ENCODE data around the gene STRN3.

The STRN3 gene

DNA sequence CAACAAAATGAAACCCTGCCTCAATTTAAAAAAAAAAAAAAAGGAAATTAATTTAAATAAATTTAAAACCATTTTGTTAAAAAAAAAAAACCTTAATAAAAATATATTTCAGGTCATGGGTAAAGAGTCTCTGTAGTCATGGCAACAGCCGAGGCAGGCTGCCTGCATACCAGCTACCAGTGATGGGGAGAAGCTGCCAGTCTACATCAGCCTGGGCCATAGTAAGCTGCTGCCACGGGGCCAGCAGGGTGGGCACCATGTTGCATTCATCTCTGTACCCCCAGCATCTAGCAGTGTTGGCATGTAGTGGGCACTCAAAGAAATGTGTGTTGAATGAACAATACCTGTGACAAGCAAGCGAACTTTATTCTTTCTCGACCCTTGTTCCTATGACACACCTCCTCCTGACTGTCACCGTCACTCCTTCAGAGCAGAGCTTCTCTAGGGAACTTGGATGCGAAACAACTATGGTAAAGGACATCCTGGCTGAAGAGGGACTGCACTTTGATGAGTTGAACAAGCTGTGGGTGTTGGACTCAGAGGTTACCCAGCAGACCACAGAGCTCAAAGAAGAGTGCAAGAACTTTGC lies 8.0 kb downstream of the STRN3 start:
- H2BK12ac ChIP-seq (ENCODE audit: low read length), result no peak overlapping the region
- H2BK120ac ChIP-seq (ENCODE audit: insufficient read depth, low read length, poor library complexity), result no peak overlapping the region
- H4K91ac ChIP-seq (ENCODE audit: low read depth, low read length), result no peak overlapping the region
- H3K9ac ChIP-seq (ENCODE audit: low read length), result no peak overlapping the region
- no peaks in the 10 kb centered on the region for H3K27me3 ChIP-seq (ENCODE audit: insufficient read depth, low read length)
- WGBS (ENCODE audit: extremely low coverage, insufficient coverage, insufficient read length), result no CpG with 5 or more reads among the region's 6 CpGs
- no peak overlapping the region for H3K4me3 ChIP-seq (ENCODE audit: low read depth, low read length)
- no peak overlapping the region for H2AK5ac ChIP-seq (ENCODE audit: low read length)
- no peak overlapping the region for H2AFZ ChIP-seq (ENCODE audit: insufficient read depth, low read length, poor library complexity)
- H4K8ac ChIP-seq (ENCODE audit: low read depth, low read length), result no peak overlapping the region
- H3K79me2 ChIP-seq (ENCODE audit: control insufficient read depth, insufficient read depth, low read length, poor library complexity), result peaks cover 8% of the 10 kb centered on the region
- no peak overlapping the region for H3K27ac ChIP-seq (ENCODE audit: low read depth, low read length)
- no peaks in the 10 kb centered on the region for H3K9me3 ChIP-seq (ENCODE audit: insufficient read depth, low read depth, low read length)
- H3K14ac ChIP-seq (ENCODE audit: low read length), result no peak overlapping the region
- H2BK5ac ChIP-seq (ENCODE audit: low read depth, low read length, poor library complexity), result no peak overlapping the region
- no peak overlapping the region for H3K18ac ChIP-seq (ENCODE audit: low read length)
- no peaks in the 10 kb centered on the region for H3K4me1 ChIP-seq (ENCODE audit: control insufficient read depth in 1 of 2, insufficient read depth in 2 of 2, low read length in 2 of 2)
- no peak for DNase-seq
- H3K36me3 ChIP-seq (ENCODE audit: control insufficient read depth in 1 of 2, insufficient read depth in 2 of 2, low read length in 2 of 2), result peaks cover 2 to 6% of the 10 kb centered on the region in 2 experiments
- H3K79me1 ChIP-seq (ENCODE audit: low read length), result no peaks in the 10 kb centered on the region
- H3K4ac ChIP-seq (ENCODE audit: low read depth, low read length), result peak overlapping the region; percentile 93
- no peak overlapping the region for H3K4me2 ChIP-seq (ENCODE audit: low read length)
- no peak overlapping the region for H3K23ac ChIP-seq (ENCODE audit: low read length)
- no peak overlapping the region for H4K12ac ChIP-seq (ENCODE audit: low read depth, low read length)

DNA sequence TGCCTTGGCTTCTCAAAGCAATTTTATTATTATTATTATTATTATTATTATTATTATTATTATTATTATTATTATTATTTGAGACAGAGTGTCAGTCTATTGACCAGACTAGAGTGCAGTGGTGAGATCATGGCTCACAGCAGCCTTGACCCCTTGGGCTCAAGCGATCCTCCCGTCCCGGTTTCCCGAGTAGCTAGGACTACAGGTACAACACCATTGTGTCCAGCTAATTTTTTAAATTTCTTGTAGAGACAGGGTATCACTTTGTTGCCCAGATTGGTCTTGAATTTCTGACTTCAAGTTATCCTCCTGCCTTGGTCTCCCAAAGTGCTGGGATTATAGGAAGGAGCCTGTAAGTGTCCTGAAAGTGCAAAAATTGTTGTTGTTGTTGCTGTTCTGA lies 12.3 kb downstream of the STRN3 start:
- H3K36me3 ChIP-seq (ENCODE audit: control insufficient read depth in 1 of 2, insufficient read depth in 2 of 2, low read length in 2 of 2), result peaks cover 7 to 8% of the 10 kb centered on the region in 2 experiments

DNA sequence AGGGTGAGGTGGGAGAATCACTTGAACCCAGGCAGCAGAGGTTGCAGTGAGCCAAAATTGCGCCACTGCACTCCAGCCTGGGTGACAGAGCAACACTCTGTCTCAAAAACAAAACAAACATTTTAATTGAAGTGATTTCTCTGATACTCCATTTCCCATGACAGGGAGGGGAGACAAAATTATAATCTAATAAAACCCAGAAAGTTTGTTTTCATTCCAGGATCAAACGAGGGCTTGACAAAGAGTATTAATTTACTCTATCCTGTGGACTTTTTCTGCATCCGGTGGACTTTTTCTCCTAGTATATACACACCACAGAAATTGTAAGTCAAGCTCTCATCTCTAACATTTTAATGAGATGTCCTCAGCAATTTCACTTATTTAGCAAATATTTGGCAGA lies 15.2 kb downstream of the STRN3 start:
- no peak for DNase-seq
- H2BK5ac ChIP-seq (ENCODE audit: low read depth, low read length, poor library complexity), result no peak overlapping the region
- no peaks in the 10 kb centered on the region for H3K79me1 ChIP-seq (ENCODE audit: low read length)
- peaks cover 5 to 8% of the 10 kb centered on the region in 2 experiments for H3K36me3 ChIP-seq (ENCODE audit: control insufficient read depth in 1 of 2, insufficient read depth in 2 of 2, low read length in 2 of 2)
- H4K8ac ChIP-seq (ENCODE audit: low read depth, low read length), result no peak overlapping the region
- no peak overlapping the region for H3K4me3 ChIP-seq (ENCODE audit: low read depth, low read length)
- no peaks in the 10 kb centered on the region for H3K27me3 ChIP-seq (ENCODE audit: insufficient read depth, low read length)
- no peak overlapping the region for H4K12ac ChIP-seq (ENCODE audit: low read depth, low read length)
- H3K4me2 ChIP-seq (ENCODE audit: low read length), result no peak overlapping the region
- H2AFZ ChIP-seq (ENCODE audit: insufficient read depth, low read length, poor library complexity), result no peak overlapping the region
- no peak overlapping the region for H2BK12ac ChIP-seq (ENCODE audit: low read length)
- no peak overlapping the region for H3K23ac ChIP-seq (ENCODE audit: low read length)
- peaks cover 12% of the 10 kb centered on the region for H3K79me2 ChIP-seq (ENCODE audit: control insufficient read depth, insufficient read depth, low read length, poor library complexity)
- H3K4me1 ChIP-seq (ENCODE audit: control insufficient read depth in 1 of 2, insufficient read depth in 2 of 2, low read length in 2 of 2), result no peaks in the 10 kb centered on the region
- no peak overlapping the region for H2AK5ac ChIP-seq (ENCODE audit: low read length)
- H4K91ac ChIP-seq (ENCODE audit: low read depth, low read length), result no peak overlapping the region
- no peak overlapping the region for H3K14ac ChIP-seq (ENCODE audit: low read length)
- H3K9me3 ChIP-seq (ENCODE audit: insufficient read depth, low read depth, low read length), result no peaks in the 10 kb centered on the region
- H3K4ac ChIP-seq (ENCODE audit: low read depth, low read length), result no peak overlapping the region
- H3K9ac ChIP-seq (ENCODE audit: low read length), result no peak overlapping the region
- H3K18ac ChIP-seq (ENCODE audit: low read length), result no peak overlapping the region
- H2BK120ac ChIP-seq (ENCODE audit: insufficient read depth, low read length, poor library complexity), result no peak overlapping the region
- no CpG with 5 or more reads among the region's 3 CpGs for WGBS (ENCODE audit: extremely low coverage, insufficient coverage, insufficient read length)
- no peak overlapping the region for H3K27ac ChIP-seq (ENCODE audit: low read depth, low read length)

More for the DNA sequence above, 12.3 kb downstream of the STRN3 start:
- Histone ChIP-seq H3K4ac (ENCODE audit: low read depth, low read length) (peak overlapping the region; percentile 52), H2BK5ac (ENCODE audit: low read depth, low read length, poor library complexity) (no peak overlapping the region), H2AK5ac (ENCODE audit: low read length) (no peak overlapping the region), H3K4me1 (ENCODE audit: control insufficient read depth in 1 of 2, insufficient read depth in 2 of 2, low read length in 2 of 2) (no peaks in the 10 kb centered on the region), H4K8ac (ENCODE audit: low read depth, low read length) (no peak overlapping the region), H2BK120ac (ENCODE audit: insufficient read depth, low read length, poor library complexity) (no peak overlapping the region), H4K91ac (ENCODE audit: low read depth, low read length) (no peak overlapping the region), H3K18ac (ENCODE audit: low read length) (no peak overlapping the region), H3K14ac (ENCODE audit: low read length) (no peak overlapping the region), H3K4me3 (ENCODE audit: low read depth, low read length) (no peak overlapping the region), H4K12ac (ENCODE audit: low read depth, low read length) (no peak overlapping the region), H3K9ac (ENCODE audit: low read length) (no peak overlapping the region), H3K27ac (ENCODE audit: low read depth, low read length) (no peak overlapping the region), H3K4me2 (ENCODE audit: low read length) (no peak overlapping the region), H3K27me3 (ENCODE audit: insufficient read depth, low read length) (no peaks in the 10 kb centered on the region), H3K79me1 (ENCODE audit: low read length) (no peaks in the 10 kb centered on the region), H2BK12ac (ENCODE audit: low read length) (no peak overlapping the region), H3K79me2 (ENCODE audit: control insufficient read depth, insufficient read depth, low read length, poor library complexity) (peaks cover 10% of the 10 kb centered on the region), H2AFZ (ENCODE audit: insufficient read depth, low read length, poor library complexity) (no peak overlapping the region), H3K9me3 (ENCODE audit: insufficient read depth, low read depth, low read length) (no peaks in the 10 kb centered on the region), H3K23ac (ENCODE audit: low read length) (no peak overlapping the region)
- no CpG with 5 or more reads among the region's 4 CpGs for whole genome bisulfite sequencing (ENCODE audit: extremely low coverage, insufficient coverage, insufficient read length)
- DNase-seq, result no peak

DNA sequence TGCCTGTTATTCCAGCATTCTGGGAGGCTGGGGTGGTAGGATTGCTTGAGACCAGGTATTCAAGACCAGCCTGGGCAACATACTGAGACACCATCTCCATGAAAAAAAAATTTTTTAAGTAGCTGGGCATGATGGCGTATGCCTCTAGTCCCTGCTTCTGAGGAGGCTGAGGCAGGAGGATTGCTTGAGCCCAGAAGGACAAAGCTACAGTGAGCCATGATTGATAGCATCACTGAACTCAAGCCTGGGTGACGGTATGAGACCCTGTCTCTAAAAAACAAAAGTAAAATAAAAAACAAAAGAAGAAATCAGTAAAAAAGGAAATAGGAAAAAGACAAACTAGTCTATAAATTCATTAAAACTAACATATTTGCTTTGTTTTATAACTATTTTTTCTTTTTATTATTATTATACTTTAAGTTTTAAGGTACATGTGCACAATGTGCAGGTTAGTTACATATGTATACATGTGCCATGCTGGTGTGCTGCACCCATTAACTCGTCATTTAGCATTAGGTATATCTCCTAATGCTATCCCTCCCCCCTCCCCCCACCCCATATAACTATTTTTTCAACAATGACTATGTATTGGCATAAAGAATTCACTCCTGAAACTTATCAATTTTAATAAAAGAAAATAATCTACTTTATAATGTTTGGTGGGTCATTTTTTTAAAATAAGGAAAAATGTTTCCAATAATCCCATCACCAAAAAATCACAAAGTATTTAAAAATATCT lies 16.2 kb downstream of the STRN3 start:
- peak overlapping the region; percentile 64 for H3K4ac ChIP-seq (ENCODE audit: low read depth, low read length)
- H2AFZ ChIP-seq (ENCODE audit: insufficient read depth, low read length, poor library complexity), result no peak overlapping the region
- no peak overlapping the region for H3K4me2 ChIP-seq (ENCODE audit: low read length)
- H3K4me3 ChIP-seq (ENCODE audit: low read depth, low read length), result no peak overlapping the region
- no peaks in the 10 kb centered on the region for H3K9me3 ChIP-seq (ENCODE audit: insufficient read depth, low read depth, low read length)
- H2BK12ac ChIP-seq (ENCODE audit: low read length), result no peak overlapping the region
- no peak overlapping the region for H2AK5ac ChIP-seq (ENCODE audit: low read length)
- no peak for DNase-seq
- H3K27me3 ChIP-seq (ENCODE audit: insufficient read depth, low read length), result no peaks in the 10 kb centered on the region
- WGBS (ENCODE audit: extremely low coverage, insufficient coverage, insufficient read length), result no CpG with 5 or more reads among the region's 3 CpGs
- peaks cover 12% of the 10 kb centered on the region for H3K79me2 ChIP-seq (ENCODE audit: control insufficient read depth, insufficient read depth, low read length, poor library complexity)
- no peak overlapping the region for H3K23ac ChIP-seq (ENCODE audit: low read length)
- H3K79me1 ChIP-seq (ENCODE audit: low read length), result no peaks in the 10 kb centered on the region
- no peak overlapping the region for H3K18ac ChIP-seq (ENCODE audit: low read length)
- H4K91ac ChIP-seq (ENCODE audit: low read depth, low read length), result no peak overlapping the region
- H3K27ac ChIP-seq (ENCODE audit: low read depth, low read length), result no peak overlapping the region
- no peak overlapping the region for H4K8ac ChIP-seq (ENCODE audit: low read depth, low read length)
- H3K36me3 ChIP-seq (ENCODE audit: control insufficient read depth in 1 of 2, insufficient read depth in 2 of 2, low read length in 2 of 2), result peaks cover 7 to 10% of the 10 kb centered on the region in 2 experiments
- no peak overlapping the region for H3K9ac ChIP-seq (ENCODE audit: low read length)
- H2BK5ac ChIP-seq (ENCODE audit: low read depth, low read length, poor library complexity), result no peak overlapping the region
- no peak overlapping the region for H2BK120ac ChIP-seq (ENCODE audit: insufficient read depth, low read length, poor library complexity)
- no peak overlapping the region for H4K12ac ChIP-seq (ENCODE audit: low read depth, low read length)
- no peaks in the 10 kb centered on the region for H3K4me1 ChIP-seq (ENCODE audit: control insufficient read depth in 1 of 2, insufficient read depth in 2 of 2, low read length in 2 of 2)
- no peak overlapping the region for H3K14ac ChIP-seq (ENCODE audit: low read length)

All from trophoblast cell (in vitro differentiated cells and primary cell).